ENCODE results near the gene MYO3B. TPM values are rescaled to one million over a fixed set of nuclear protein-coding genes. Genes with fewer than 3 reads are reported as not detected.

MYO3B gene
- total RNA-seq, 1 experiment from 2014 or later, result 0.09 TPM

GRCh38 chr2:170313347-170313991 lies 135.5 kb downstream of the MYO3B start:
- Mint-ChIP-seq H3K9me3 (ENCODE audit: unreplicated experiment) (no peaks in the 10 kb centered on the region), H3K27ac (ENCODE audit: unreplicated experiment) (no peak overlapping the region), H3K27me3 (ENCODE audit: insufficient read depth, unreplicated experiment) (no peaks in the 10 kb centered on the region), H3K4me1 (ENCODE audit: low read depth, unreplicated experiment) (peaks cover 14% of the 10 kb centered on the region), H3K4me3 (ENCODE audit: unreplicated experiment) (no peak overlapping the region), H3K36me3 (ENCODE audit: insufficient read depth, unreplicated experiment) (no peaks in the 10 kb centered on the region)
- CTCF ChIA-PET, result no interaction called here
- POLR2A ChIA-PET, result no interaction called here
- BruUV-seq (replicated peaks), result no TSS peak
- no peak for TF ChIP-seq CTCF (IDR thresholded peaks at IDR 0.05; ENCODE audit: insufficient read depth in 1 of 2, low read depth in 1 of 2, low read length in 1 of 2, severe bottlenecking in 1 of 2, unreplicated experiment in 1 of 2)
- Histone ChIP-seq H3K4me3 (ENCODE audit: low read depth, low read length) (no peak overlapping the region), H3K4me1 (no peaks in the 10 kb centered on the region; the same call in 1 of the 2 replicates), H3K9me3 (no peaks in the 10 kb centered on the region), H3K27me3 (replicated peaks; ENCODE audit: control insufficient read depth, insufficient read depth, low read length) (no peaks in the 10 kb centered on the region), H3K36me3 (ENCODE audit: control insufficient read depth, insufficient read depth, low read length) (no peaks in the 10 kb centered on the region)
- intact Hi-C loops (cut with micrococcal nuclease; ENCODE audit: unreplicated experiment), result no loop called here
- no peak for DNase-seq

GRCh38 chr2:170313992-170314348 lies 136.0 kb downstream of the MYO3B start:
- H3K36me3 Mint-ChIP-seq (ENCODE audit: insufficient read depth, unreplicated experiment), result no peaks in the 10 kb centered on the region
- Histone ChIP-seq H3K9me3 (no peaks in the 10 kb centered on the region), H3K4me1 (no peaks in the 10 kb centered on the region), H3K36me3 (ENCODE audit: control insufficient read depth, insufficient read depth, low read length) (no peaks in the 10 kb centered on the region), H3K27me3 (replicated peaks; ENCODE audit: control insufficient read depth, insufficient read depth, low read length) (no peaks in the 10 kb centered on the region), H3K4me3 (ENCODE audit: low read depth, low read length) (no peak overlapping the region)
- no peak overlapping the region for H3K27ac Mint-ChIP-seq (ENCODE audit: unreplicated experiment)
- ChIA-PET CTCF (no interaction called here), POLR2A (no interaction called here)
- H3K4me3 Mint-ChIP-seq (ENCODE audit: unreplicated experiment), result no peak overlapping the region
- H3K27me3 Mint-ChIP-seq (ENCODE audit: insufficient read depth, unreplicated experiment), result no peaks in the 10 kb centered on the region
- BruUV-seq (replicated peaks), result no TSS peak
- H3K4me1 Mint-ChIP-seq (ENCODE audit: low read depth, unreplicated experiment), result peaks cover 15% of the 10 kb centered on the region
- TF ChIP-seq CTCF (IDR thresholded peaks at IDR 0.05; ENCODE audit: insufficient read depth in 1 of 2, low read depth in 1 of 2, low read length in 1 of 2, severe bottlenecking in 1 of 2, unreplicated experiment in 1 of 2), result no peak
- no peak for DNase-seq
- intact Hi-C loops (cut with micrococcal nuclease; ENCODE audit: unreplicated experiment), result no loop called here
- no peaks in the 10 kb centered on the region for H3K9me3 Mint-ChIP-seq (ENCODE audit: unreplicated experiment)

- peaks cover 15% of the 10 kb centered on the region for H3K4me1 Mint-ChIP-seq (ENCODE audit: low read depth, unreplicated experiment)
- H3K27me3 ChIP-seq (replicated peaks; ENCODE audit: control insufficient read depth, insufficient read depth, low read length), result no peaks in the 10 kb centered on the region
- ChIA-PET POLR2A (no interaction called here), CTCF (interaction anchor here (0.6 kb wide), 1 partner anchor 18 kb away, joined by 6 read pairs; no protein-coding TSS in a partner anchor)
- BruUV-seq (replicated peaks), result no TSS peak
- no peaks in the 10 kb centered on the region for H3K36me3 ChIP-seq (ENCODE audit: control insufficient read depth, insufficient read depth, low read length)
- H3K9me3 ChIP-seq, result no peaks in the 10 kb centered on the region
- no peaks in the 10 kb centered on the region for H3K36me3 Mint-ChIP-seq (ENCODE audit: insufficient read depth, unreplicated experiment)
- H3K4me3 ChIP-seq (ENCODE audit: low read depth, low read length), result no peak overlapping the region
- no peak for DNase-seq
- H3K27ac Mint-ChIP-seq (ENCODE audit: unreplicated experiment), result no peak overlapping the region
- intact Hi-C loops (cut with micrococcal nuclease; ENCODE audit: unreplicated experiment), result no loop called here
- no peak overlapping the region for H3K4me3 Mint-ChIP-seq (ENCODE audit: unreplicated experiment)
- no peaks in the 10 kb centered on the region for H3K27me3 Mint-ChIP-seq (ENCODE audit: insufficient read depth, unreplicated experiment)
- H3K4me1 ChIP-seq, result no peaks in the 10 kb centered on the region
- H3K9me3 Mint-ChIP-seq (ENCODE audit: unreplicated experiment), result no peaks in the 10 kb centered on the region
- TF ChIP-seq CTCF (IDR thresholded peaks at IDR 0.05; ENCODE audit: insufficient read depth in 1 of 2, low read depth in 1 of 2, low read length in 1 of 2, severe bottlenecking in 1 of 2, unreplicated experiment in 1 of 2), result no peak
Measured at GRCh38 chr2:170314744-170315447, 136.9 kb downstream of the MYO3B start.

Data from Caco-2 (cell line).